K562 (cell line): ENCODE results near the gene LRP1B. TPM values are rescaled to one million over a fixed set of nuclear protein-coding genes. Genes with fewer than 3 reads are reported as not detected.

ENCODE experiments used
- CHD2 ChIP-seq: IDR thresholded peaks from 2 replicates; pipeline ENCODE4 v1.6.1; 2011; ENCODE audit warnings: low read depth, low read length
- CREB1 ChIP-seq, 2 experiments: sonication (generic) in 1 of 2; formaldehyde crosslinking in 1 of 2; IDR thresholded peaks; 2 replicates each; pipeline versions ENCODE4 v1.6.1 to v1.8.0; 2012 to 2022; ENCODE audit warnings: inconsistent platforms in 1 of 2, mild to moderate bottlenecking in 1 of 2, missing genetic modification reagents in 1 of 2, moderate library complexity in 1 of 2
- GTF3C2 ChIP-seq: IDR thresholded peaks from 3 replicates; pipeline ENCODE4 v1.6.1; 2011; ENCODE audit warnings: borderline replicate concordance, mild to moderate bottlenecking, moderate library complexity; ENCODE audit not compliant: insufficient read length; ENCODE audit errors: extremely low read depth
- ID3 ChIP-seq, 2 experiments: fragments of 250-450 bp in 1 of 2; fragments of 450-650 bp in 1 of 2; sonication (Bioruptor Pico) in 1 of 2; IDR thresholded peaks; 2 replicates each; pipeline versions ENCODE4 v1.6.1 to v1.8.0; 2016 to 2021; ENCODE audit warnings: mild to moderate bottlenecking in 2 of 2, moderate library complexity in 2 of 2, missing compliant biosample characterization in 1 of 2, missing genetic modification characterization in 1 of 2
- SRSF1 ChIP-seq: fragments of 200-400 bp; formaldehyde crosslinking; IDR thresholded peaks from 2 replicates; pipeline ENCODE4 v1.6.1; 2017; ENCODE audit warnings: mild to moderate bottlenecking, low read depth, low read length, moderate library complexity
- ZNF124 ChIP-seq: sonication (generic); formaldehyde crosslinking; IDR thresholded peaks from 2 replicates; pipeline ENCODE4 v1.8.1; 2022; ENCODE audit warnings: missing genetic modification reagents
- ZNF24 ChIP-seq: fragments of 450-650 bp; IDR thresholded peaks from 2 replicates; pipeline ENCODE4 v1.6.1; 2016
- polyA plus RNA-seq, 8 experiments: library from polyadenylated mRNA; depleted of rRNA in 4 of 8; stranded (reverse) in 5 of 8; unstranded in 3 of 8; fragments of >200 nt; fragmentation: Nextera tagmentation in 2 of 8; fragmentation: Illumina TruSeq in 1 of 8; extraction: Ambion mirVana in 2 of 8; extraction: Trizol in 1 of 8; gene quantifications; 2 replicates each; pipeline versions ENCODE4 v1.2.1 to v1.2.3, GENCODE V29; 2011 to 2014; ENCODE audit warnings: inconsistent platforms in 1 of 8, missing spikeins in 1 of 8
- total RNA-seq, 7 experiments: library from RNA; depleted of rRNA in 6 of 7; stranded (reverse); fragments of >200 nt in 6 of 7; fragmentation: Illumina TruSeq in 2 of 7; extraction: Trizol in 2 of 7; gene quantifications; 2 replicates each; pipeline versions ENCODE4 v1.2.1 to v1.2.3, GENCODE V29; 2011 to 2021; ENCODE audit warnings: low replicate concordance in 1 of 7
- TF ChIP-seq, protein P1 (sequence below): fragments of 250-450 bp; sonication (Bioruptor Pico); IDR thresholded peaks from 2 replicates; pipeline ENCODE4 v1.8.0; 2021; ENCODE audit warnings: moderate library complexity, mild to moderate bottlenecking, inconsistent platforms
- TF ChIP-seq, protein P2 (sequence below): fragments of 450-650 bp; IDR thresholded peaks from 2 replicates; pipeline ENCODE4 v1.7.1; 2018; ENCODE audit warnings: mild to moderate bottlenecking, low read depth; ENCODE audit not compliant: partially characterized antibody

Gene LRP1B
- total and polyA plus RNA-seq, 9 of the 15 experiments (the other 6 are each of a cell fraction or from before 2014, with no cell fraction given): not detected

DNA sequence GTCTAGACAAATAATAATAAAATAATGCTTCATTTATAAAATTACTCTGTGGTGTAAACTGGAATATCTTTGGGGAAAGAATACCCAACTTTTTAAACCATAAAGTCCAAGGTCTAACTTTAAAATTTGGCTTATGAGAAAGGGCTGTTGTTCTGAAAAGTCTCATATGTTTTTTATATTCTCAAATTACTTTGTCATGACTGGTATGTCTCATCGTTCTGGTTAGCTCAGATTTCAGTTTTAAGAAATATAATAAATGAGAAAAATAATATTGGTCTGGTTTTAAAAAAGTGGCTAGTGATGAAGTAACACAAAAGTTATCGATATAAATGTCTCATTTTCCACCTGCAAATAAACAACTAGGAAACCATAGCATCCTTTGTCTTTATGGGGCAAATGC, 1658.1 kb downstream of the LRP1B start (continued):
- TF ChIP-seq, protein P1, sequence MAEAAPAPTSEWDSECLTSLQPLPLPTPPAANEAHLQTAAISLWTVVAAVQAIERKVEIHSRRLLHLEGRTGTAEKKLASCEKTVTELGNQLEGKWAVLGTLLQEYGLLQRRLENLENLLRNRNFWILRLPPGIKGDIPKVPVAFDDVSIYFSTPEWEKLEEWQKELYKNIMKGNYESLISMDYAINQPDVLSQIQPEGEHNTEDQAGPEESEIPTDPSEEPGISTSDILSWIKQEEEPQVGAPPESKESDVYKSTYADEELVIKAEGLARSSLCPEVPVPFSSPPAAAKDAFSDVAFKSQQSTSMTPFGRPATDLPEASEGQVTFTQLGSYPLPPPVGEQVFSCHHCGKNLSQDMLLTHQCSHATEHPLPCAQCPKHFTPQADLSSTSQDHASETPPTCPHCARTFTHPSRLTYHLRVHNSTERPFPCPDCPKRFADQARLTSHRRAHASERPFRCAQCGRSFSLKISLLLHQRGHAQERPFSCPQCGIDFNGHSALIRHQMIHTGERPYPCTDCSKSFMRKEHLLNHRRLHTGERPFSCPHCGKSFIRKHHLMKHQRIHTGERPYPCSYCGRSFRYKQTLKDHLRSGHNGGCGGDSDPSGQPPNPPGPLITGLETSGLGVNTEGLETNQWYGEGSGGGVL (CRISPR knock-in tag): no peak
- TF ChIP-seq ZNF124 (CRISPR knock-in tag): no peak
- TF ChIP-seq ID3 (CRISPR knock-in tag; IDR thresholded peaks at IDR 0.05): no peak
- TF ChIP-seq ID3 (tag; IDR thresholded peaks at IDR 0.05): no peak
- TF ChIP-seq, protein P2, sequence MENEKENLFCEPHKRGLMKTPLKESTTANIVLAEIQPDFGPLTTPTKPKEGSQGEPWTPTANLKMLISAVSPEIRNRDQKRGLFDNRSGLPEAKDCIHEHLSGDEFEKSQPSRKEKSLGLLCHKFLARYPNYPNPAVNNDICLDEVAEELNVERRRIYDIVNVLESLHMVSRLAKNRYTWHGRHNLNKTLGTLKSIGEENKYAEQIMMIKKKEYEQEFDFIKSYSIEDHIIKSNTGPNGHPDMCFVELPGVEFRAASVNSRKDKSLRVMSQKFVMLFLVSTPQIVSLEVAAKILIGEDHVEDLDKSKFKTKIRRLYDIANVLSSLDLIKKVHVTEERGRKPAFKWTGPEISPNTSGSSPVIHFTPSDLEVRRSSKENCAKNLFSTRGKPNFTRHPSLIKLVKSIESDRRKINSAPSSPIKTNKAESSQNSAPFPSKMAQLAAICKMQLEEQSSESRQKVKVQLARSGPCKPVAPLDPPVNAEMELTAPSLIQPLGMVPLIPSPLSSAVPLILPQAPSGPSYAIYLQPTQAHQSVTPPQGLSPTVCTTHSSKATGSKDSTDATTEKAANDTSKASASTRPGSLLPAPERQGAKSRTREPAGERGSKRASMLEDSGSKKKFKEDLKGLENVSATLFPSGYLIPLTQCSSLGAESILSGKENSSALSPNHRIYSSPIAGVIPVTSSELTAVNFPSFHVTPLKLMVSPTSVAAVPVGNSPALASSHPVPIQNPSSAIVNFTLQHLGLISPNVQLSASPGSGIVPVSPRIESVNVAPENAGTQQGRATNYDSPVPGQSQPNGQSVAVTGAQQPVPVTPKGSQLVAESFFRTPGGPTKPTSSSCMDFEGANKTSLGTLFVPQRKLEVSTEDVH: no peak
- TF ChIP-seq CREB1 (IDR thresholded peaks at IDR 0.05): no peak
- TF ChIP-seq CREB1 (CRISPR knock-in tag; IDR thresholded peaks at IDR 0.05): no peak
- no peak for TF ChIP-seq GTF3C2
- TF ChIP-seq CHD2: no peak
- TF ChIP-seq ZNF24: no peak
- TF ChIP-seq SRSF1: no peak
